ENCODE measurements around the gene MAP2K6.

MAP2K6 gene

DNA sequence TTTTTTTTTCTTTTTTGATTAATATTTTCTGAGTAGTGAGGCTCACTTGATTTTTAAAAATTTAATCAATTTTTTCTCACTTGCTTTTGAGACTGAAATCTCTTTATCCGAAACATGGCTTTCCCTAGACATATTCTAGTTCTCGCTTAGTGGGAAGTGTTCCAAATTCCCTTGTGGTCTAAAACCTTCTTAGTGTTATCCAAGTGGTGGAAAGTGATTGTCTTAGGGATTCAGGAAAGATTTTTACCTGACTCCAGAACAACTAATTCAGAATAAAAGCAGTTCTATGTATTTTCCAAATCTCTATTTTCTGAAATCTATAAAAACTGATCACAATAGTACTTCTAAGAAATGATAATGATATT lies 178.8 kb downstream of the MAP2K6 start:
- Histone ChIP-seq H3K4me1 (ENCODE audit: insufficient read depth, low read length) (no peaks in the 10 kb centered on the region), H3K27me3 (ENCODE audit: insufficient read depth, low read length) (no peaks in the 10 kb centered on the region), H3K4me3 (ENCODE audit: low read length) (no peak overlapping the region), H3K9ac (ENCODE audit: low read depth, low read length) (no peak overlapping the region), H3K9me3 (ENCODE audit: insufficient read depth, low read depth, low read length) (no peaks in the 10 kb centered on the region), H3K36me3 (ENCODE audit: insufficient read depth, low read depth, low read length) (no peaks in the 10 kb centered on the region), H3K27ac (ENCODE audit: low read length) (no peak overlapping the region)

DNA sequence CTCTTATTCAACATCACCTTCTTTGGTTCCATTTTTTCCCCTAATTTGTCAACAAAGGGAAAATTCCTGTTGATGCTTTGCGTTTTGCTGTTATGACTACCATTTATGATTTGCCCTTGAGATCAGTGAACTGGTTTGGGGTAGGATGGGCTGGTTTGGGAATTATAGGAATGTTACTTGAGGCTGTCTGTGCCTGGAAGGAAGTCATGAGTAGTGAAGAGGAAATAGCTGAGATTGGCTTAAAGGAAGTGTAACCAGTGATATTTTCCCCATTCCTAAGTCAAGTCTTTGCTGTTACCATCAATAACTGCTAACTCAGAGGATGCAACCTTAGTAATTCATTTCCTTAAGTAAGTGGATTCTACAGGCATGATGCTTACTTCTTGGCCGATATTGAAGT lies 179.2 kb downstream of the MAP2K6 start:
- Histone ChIP-seq H3K9me3 (ENCODE audit: insufficient read depth, low read depth, low read length) (no peaks in the 10 kb centered on the region), H3K27ac (ENCODE audit: low read length) (no peak overlapping the region)

DNA sequence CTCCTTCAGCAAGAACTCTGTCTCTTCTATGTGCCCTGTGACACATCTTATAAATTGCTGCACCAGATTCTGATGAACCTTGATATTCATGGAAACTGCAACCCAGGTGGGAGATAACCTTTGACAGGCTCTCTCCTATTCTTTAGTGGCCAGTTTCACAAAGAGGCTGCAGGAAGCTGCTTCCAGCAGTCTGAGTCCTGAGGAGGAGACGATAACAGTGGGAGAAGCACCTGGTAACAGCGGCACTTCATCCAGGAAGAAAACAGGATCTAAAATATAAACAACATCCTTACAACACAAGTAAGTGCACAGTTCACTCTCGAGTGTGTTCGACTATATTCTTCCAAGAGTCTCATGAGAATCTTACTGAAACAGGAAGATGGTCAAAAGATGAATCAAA lies 180.1 kb downstream of the MAP2K6 start:
- Histone ChIP-seq H3K9ac (ENCODE audit: low read depth, low read length) (no peak overlapping the region), H3K27ac (ENCODE audit: low read length) (no peak overlapping the region), H3K27me3 (ENCODE audit: insufficient read depth, low read length) (no peaks in the 10 kb centered on the region), H3K4me1 (ENCODE audit: insufficient read depth, low read length) (no peaks in the 10 kb centered on the region), H3K9me3 (ENCODE audit: insufficient read depth, low read depth, low read length) (no peaks in the 10 kb centered on the region), H3K36me3 (ENCODE audit: insufficient read depth, low read depth, low read length) (no peaks in the 10 kb centered on the region), H3K4me3 (ENCODE audit: low read length) (no peak overlapping the region)

More for the DNA sequence above, 179.2 kb downstream of the MAP2K6 start:
- no peaks in the 10 kb centered on the region for H3K36me3 ChIP-seq (ENCODE audit: insufficient read depth, low read depth, low read length)
- H3K9ac ChIP-seq (ENCODE audit: low read depth, low read length), result no peak overlapping the region
- no peak overlapping the region for H3K4me3 ChIP-seq (ENCODE audit: low read length)
- no peaks in the 10 kb centered on the region for H3K4me1 ChIP-seq (ENCODE audit: insufficient read depth, low read length)
- H3K27me3 ChIP-seq (ENCODE audit: insufficient read depth, low read length), result no peaks in the 10 kb centered on the region

DNA sequence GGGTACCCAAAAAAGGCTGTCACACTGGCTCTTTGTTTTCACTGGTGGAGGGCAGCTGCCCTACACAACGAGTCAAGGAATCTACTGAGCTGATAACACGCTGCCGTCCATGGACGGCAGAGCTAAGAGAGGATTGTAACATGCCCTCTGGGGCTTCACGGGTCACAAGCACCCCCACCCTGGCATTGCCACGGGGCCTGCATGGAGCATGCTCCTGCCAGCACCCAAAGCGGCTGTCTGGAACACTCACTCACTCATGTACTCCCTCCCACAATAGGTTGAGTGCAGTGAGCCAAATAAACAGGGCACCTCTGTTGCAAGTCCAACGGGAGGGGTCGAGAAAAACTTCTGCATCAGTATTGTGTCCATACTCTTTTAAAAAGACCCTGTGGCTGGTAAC lies 181.6 kb downstream of the MAP2K6 start:
- Histone ChIP-seq H3K27me3 (ENCODE audit: insufficient read depth, low read length) (no peaks in the 10 kb centered on the region), H3K36me3 (ENCODE audit: insufficient read depth, low read depth, low read length) (no peaks in the 10 kb centered on the region), H3K27ac (ENCODE audit: low read length) (no peak overlapping the region), H3K4me3 (ENCODE audit: low read length) (no peak overlapping the region), H3K9ac (ENCODE audit: low read depth, low read length) (no peak overlapping the region), H3K4me1 (ENCODE audit: insufficient read depth, low read length) (no peaks in the 10 kb centered on the region), H3K9me3 (ENCODE audit: insufficient read depth, low read depth, low read length) (no peaks in the 10 kb centered on the region)

DNA sequence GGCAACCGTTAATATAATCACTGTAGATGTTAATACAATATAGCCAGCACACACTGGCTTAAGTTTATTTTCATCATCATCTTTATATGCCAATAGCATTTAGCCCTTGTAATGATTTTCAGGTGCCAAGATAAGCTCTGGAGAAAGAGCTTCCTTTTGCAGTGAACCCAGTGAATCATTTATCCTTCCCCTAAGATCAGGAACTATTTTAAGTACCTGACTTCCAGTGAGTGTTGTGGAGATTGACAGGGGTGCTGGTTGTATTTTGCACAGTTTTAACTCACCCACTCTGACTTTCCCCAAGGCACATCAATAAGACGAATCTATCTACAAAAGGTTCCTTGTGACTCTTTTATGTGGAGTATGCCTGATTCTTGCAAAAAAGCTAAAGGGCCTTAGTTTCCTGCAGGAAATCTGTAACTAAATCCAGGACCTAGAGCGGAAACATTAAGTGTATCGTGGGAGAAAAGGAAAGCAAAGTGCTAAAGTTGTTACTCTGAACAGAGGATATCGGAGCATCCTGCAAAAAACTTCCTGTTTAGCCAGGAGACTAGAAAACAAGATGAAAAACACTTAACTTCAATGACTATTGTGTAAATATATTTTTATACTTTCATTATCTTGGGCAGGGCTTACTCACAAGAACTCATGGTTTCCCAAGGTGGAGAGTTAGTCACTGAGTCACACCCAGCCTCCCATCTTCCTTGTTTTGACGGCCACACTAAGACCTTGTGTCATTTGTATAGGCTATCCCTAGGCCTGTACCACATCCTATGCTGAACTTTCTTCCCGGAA lies 183.6 kb downstream of the MAP2K6 start:
- Histone ChIP-seq H3K4me1 (ENCODE audit: insufficient read depth, low read length) (no peaks in the 10 kb centered on the region), H3K4me3 (ENCODE audit: low read length) (no peak overlapping the region), H3K36me3 (ENCODE audit: insufficient read depth, low read depth, low read length) (no peaks in the 10 kb centered on the region), H3K9me3 (ENCODE audit: insufficient read depth, low read depth, low read length) (no peaks in the 10 kb centered on the region), H3K27me3 (ENCODE audit: insufficient read depth, low read length) (no peaks in the 10 kb centered on the region), H3K9ac (ENCODE audit: low read depth, low read length) (no peak overlapping the region), H3K27ac (ENCODE audit: low read length) (no peak overlapping the region)

DNA sequence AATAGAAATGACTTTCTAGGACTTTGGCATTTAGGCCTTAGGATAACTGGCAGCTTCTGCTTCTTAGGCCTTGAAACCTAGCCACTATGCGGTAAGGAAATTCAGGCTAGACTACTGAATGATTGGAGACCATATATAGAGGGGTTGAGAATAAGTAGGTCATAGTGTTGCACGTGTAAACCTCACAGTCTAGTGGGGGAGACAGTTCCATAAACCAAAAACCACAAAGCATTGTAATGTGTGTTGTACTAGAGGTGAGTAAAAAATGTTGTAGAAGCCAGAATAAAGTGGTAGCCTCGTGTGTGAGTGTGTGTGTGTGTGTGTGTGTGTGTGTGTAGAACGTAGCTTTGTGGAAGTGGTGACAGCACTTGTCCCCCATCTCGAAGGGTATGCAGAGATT lies 188.5 kb downstream of the MAP2K6 start:
- peaks cover 5% of the 10 kb centered on the region; the same call in 1 of the 2 replicates for H3K4me1 ChIP-seq (ENCODE audit: insufficient read depth, low read length)
- H3K27ac ChIP-seq (ENCODE audit: low read length), result no peak overlapping the region
- no peaks in the 10 kb centered on the region for H3K36me3 ChIP-seq (ENCODE audit: insufficient read depth, low read depth, low read length)
- no peak overlapping the region for H3K4me3 ChIP-seq (ENCODE audit: low read length)
- no peaks in the 10 kb centered on the region for H3K27me3 ChIP-seq (ENCODE audit: insufficient read depth, low read length)
- no peak overlapping the region for H3K9ac ChIP-seq (ENCODE audit: low read depth, low read length)
- H3K9me3 ChIP-seq (ENCODE audit: insufficient read depth, low read depth, low read length), result no peaks in the 10 kb centered on the region

Measured in iPS-20b (cell line).